HEK293 (cell line): Measurements from ENCODE around the gene MTRFR.

Experiments
- CTCF ChIA-PET: fragments of 350-600 bp; formaldehyde crosslinking; extraction: SDS; loops from one replicate; lab custom pipeline; 2021; ENCODE audit warnings: antibody characterized with exemption; lab: Yijun Ruan, JAX
- POLR2A ChIA-PET: fragments of 300-600 bp; formaldehyde crosslinking; extraction: SDS; loops from one replicate; lab custom pipeline; 2020; ENCODE audit warnings: antibody characterized with exemption, inconsistent platforms; lab: Yijun Ruan, JAX
- H3K27ac ChIP-seq: fragments of 200-500 bp; sonication (Bioruptor generic); 2 replicates; pipeline ENCODE4 v1.5.1; 2014; ENCODE audit warnings: low read depth, low read length, control low read depth, inconsistent platforms; ENCODE audit errors: extremely low read depth
- H3K36me3 ChIP-seq, 2 experiments: fragments of 200-500 bp in 1 of 2; sonication (Bioruptor generic) in 1 of 2; 1 replicate in 1 of 2; 2 replicates in 1 of 2; pipeline ENCODE4 v1.5.1; 2014 to 2017; ENCODE audit warnings: inconsistent platforms in 2 of 2, low read length in 2 of 2; ENCODE audit not compliant: control insufficient read depth in 2 of 2, insufficient read depth in 1 of 2
- H3K4me1 ChIP-seq: fragments of 200-500 bp; sonication (Bioruptor generic); 2 replicates; pipeline ENCODE4 v1.5.1; 2014; ENCODE audit warnings: mild to moderate bottlenecking, low read length, inconsistent platforms; ENCODE audit not compliant: control insufficient read depth, insufficient read depth
- H3K4me3 ChIP-seq: 2 replicates; pipeline ENCODE4 v1.5.1; 2011; ENCODE audit warnings: low read depth, mild to moderate bottlenecking, control low read depth, low read length, moderate library complexity
- H3K9me3 ChIP-seq: fragments of 200-500 bp; sonication (Bioruptor generic); 2 replicates; pipeline ENCODE4 v1.5.1; 2014; ENCODE audit warnings: low read depth, low read length, inconsistent platforms; ENCODE audit not compliant: control insufficient read depth, insufficient read depth
- BCL11A ChIP-seq: fragments of 450-650 bp; formaldehyde crosslinking; IDR thresholded peaks from 2 replicates; pipeline ENCODE4 v1.5.1; 2016; ENCODE audit warnings: low read depth, missing biosample characterization, missing genetic modification characterization
- CTCF ChIP-seq: fragments of 450-650 bp; formaldehyde crosslinking; IDR thresholded peaks from 2 replicates; pipeline ENCODE4 v1.5.1; 2016; ENCODE audit warnings: missing biosample characterization, missing genetic modification characterization
- GFI1B ChIP-seq: fragments of 450-650 bp; formaldehyde crosslinking; IDR thresholded peaks from 2 replicates; pipeline ENCODE4 v1.5.1; 2016; ENCODE audit warnings: missing biosample characterization, missing genetic modification characterization
- GLIS2 ChIP-seq: fragments of 450-650 bp; formaldehyde crosslinking; IDR thresholded peaks from 2 replicates; pipeline ENCODE4 v1.5.1; 2016; ENCODE audit warnings: missing biosample characterization, missing genetic modification characterization
- IKZF3 ChIP-seq: fragments of 450-650 bp; IDR thresholded peaks from 2 replicates; pipeline ENCODE4 v1.5.0; 2018; ENCODE audit warnings: missing biosample characterization, mild to moderate bottlenecking, missing genetic modification characterization, moderate library complexity
- PATZ1 ChIP-seq: fragments of 450-650 bp; formaldehyde crosslinking; IDR thresholded peaks from 2 replicates; pipeline ENCODE4 v1.5.1; 2016; ENCODE audit warnings: missing biosample characterization, missing genetic modification characterization
- PBX3 ChIP-seq: sonication (generic); formaldehyde crosslinking; IDR thresholded peaks from 2 replicates; pipeline ENCODE4 v1.8.1; 2022; ENCODE audit warnings: mild to moderate bottlenecking, moderate library complexity, missing genetic modification reagents
- PRDM6 ChIP-seq: fragments of 450-650 bp; formaldehyde crosslinking; IDR thresholded peaks from 2 replicates; pipeline ENCODE4 v1.5.1; 2017; ENCODE audit warnings: missing biosample characterization, missing genetic modification characterization
- REPIN1 ChIP-seq: fragments of 450-650 bp; formaldehyde crosslinking; IDR thresholded peaks from 2 replicates; pipeline ENCODE4 v1.5.1; 2017; ENCODE audit warnings: missing biosample characterization, missing genetic modification characterization, low read depth
- SCRT2 ChIP-seq: fragments of 450-650 bp; formaldehyde crosslinking; IDR thresholded peaks from 2 replicates; pipeline ENCODE4 v1.5.1; 2016; ENCODE audit warnings: missing biosample characterization, missing genetic modification characterization
- SETDB1 ChIP-seq: IDR thresholded peaks from one replicate; pipeline ENCODE4 v1.6.1; 2017; ENCODE audit warnings: mild to moderate bottlenecking, low read length, moderate library complexity, mixed read lengths; ENCODE audit not compliant: insufficient read length
- ZFP69B ChIP-seq: fragments of 450-650 bp; formaldehyde crosslinking; IDR thresholded peaks from 2 replicates; pipeline ENCODE4 v1.5.1; 2016; ENCODE audit warnings: missing biosample characterization, missing genetic modification characterization
- ZIC2 ChIP-seq: fragments of 450-650 bp; formaldehyde crosslinking; IDR thresholded peaks from 2 replicates; pipeline ENCODE4 v1.5.1; 2016; ENCODE audit warnings: missing biosample characterization, missing genetic modification characterization
- ZNF140 ChIP-seq: fragments of 450-650 bp; formaldehyde crosslinking; IDR thresholded peaks from 2 replicates; pipeline ENCODE4 v1.5.1; 2016; ENCODE audit warnings: missing biosample characterization, missing genetic modification characterization
- ZNF214 ChIP-seq: fragments of 450-650 bp; formaldehyde crosslinking; IDR thresholded peaks from 2 replicates; pipeline ENCODE4 v1.5.1; 2017; ENCODE audit warnings: missing biosample characterization, mild to moderate bottlenecking, missing genetic modification characterization, borderline replicate concordance
- ZNF23 ChIP-seq: fragments of 450-650 bp; formaldehyde crosslinking; IDR thresholded peaks from 2 replicates; pipeline ENCODE4 v1.5.1; 2016; ENCODE audit warnings: missing biosample characterization, missing genetic modification characterization, borderline replicate concordance
- ZNF248 ChIP-seq: fragments of 450-650 bp; formaldehyde crosslinking; IDR thresholded peaks from 2 replicates; pipeline ENCODE4 v1.5.1; 2017; ENCODE audit warnings: missing biosample characterization, missing genetic modification characterization
- ZNF302 ChIP-seq: fragments of 450-650 bp; formaldehyde crosslinking; IDR thresholded peaks from 2 replicates; pipeline ENCODE4 v1.5.1; 2016; ENCODE audit warnings: missing biosample characterization, missing genetic modification characterization, low read depth
- ZNF350 ChIP-seq: fragments of 450-650 bp; formaldehyde crosslinking; IDR thresholded peaks from 2 replicates; pipeline ENCODE4 v1.5.0; 2017; ENCODE audit warnings: missing biosample characterization, mild to moderate bottlenecking, missing genetic modification characterization
- ZNF561 ChIP-seq: fragments of 450-650 bp; IDR thresholded peaks from 2 replicates; pipeline ENCODE4 v1.5.1; 2018; ENCODE audit warnings: missing biosample characterization, missing genetic modification characterization, borderline replicate concordance
- ZNF621 ChIP-seq: fragments of 450-650 bp; formaldehyde crosslinking; IDR thresholded peaks from 2 replicates; pipeline ENCODE4 v1.5.1; 2017; ENCODE audit warnings: missing biosample characterization, missing genetic modification characterization
- ZNF626 ChIP-seq: fragments of 450-650 bp; sonication (Bioruptor Pico); formaldehyde crosslinking; IDR thresholded peaks from 2 replicates; pipeline ENCODE4 v1.5.1; 2018; ENCODE audit warnings: missing biosample characterization, missing genetic modification characterization, inconsistent platforms
- ZNF654 ChIP-seq: fragments of 450-650 bp; formaldehyde crosslinking; IDR thresholded peaks from 2 replicates; pipeline ENCODE4 v1.5.1; 2016; ENCODE audit warnings: low read depth, missing biosample characterization, missing genetic modification characterization
- ZNF677 ChIP-seq: fragments of 450-650 bp; IDR thresholded peaks from 2 replicates; pipeline ENCODE4 v1.5.0; 2018; ENCODE audit warnings: missing biosample characterization, mild to moderate bottlenecking, missing genetic modification characterization, moderate library complexity
- ZNF704 ChIP-seq: fragments of 450-650 bp; formaldehyde crosslinking; IDR thresholded peaks from 2 replicates; pipeline ENCODE4 v1.5.1; 2016; ENCODE audit warnings: missing biosample characterization, missing genetic modification characterization
- ZSCAN23 ChIP-seq: fragments of 450-650 bp; formaldehyde crosslinking; IDR thresholded peaks from 2 replicates; pipeline ENCODE4 v1.5.1; 2016; ENCODE audit warnings: missing biosample characterization, missing genetic modification characterization
- ZXDB ChIP-seq: fragments of 450-650 bp; formaldehyde crosslinking; IDR thresholded peaks from 2 replicates; pipeline ENCODE4 v1.5.1; 2016; ENCODE audit warnings: missing biosample characterization, missing genetic modification characterization

MTRFR gene

GRCh38 chr12:123233505-123234308 lies 471 bp downstream of the MTRFR start (continued):
- TF ChIP-seq GFI1B (tag by site-specific recombination) (no peak), ZNF561 (tag by site-specific recombination) (no peak), ZNF704 (tag by site-specific recombination) (no peak), ZNF350 (tag by site-specific recombination) (no peak), ZNF248 (tag by site-specific recombination) (no peak), PBX3 (CRISPR knock-in tag) (no peak; the same call in 1 of the 2 replicates), ZFP69B (peak; percentile 67), ZNF621 (tag by site-specific recombination) (no peak), GLIS2 (no peak), SCRT2 (tag by site-specific recombination) (peak; percentile 91), PRDM6 (tag by site-specific recombination) (no peak), IKZF3 (tag by site-specific recombination) (0 out of 2 replicates have a peak, but pooled peaks have one; percentile 15), ZNF677 (tag by site-specific recombination) (no peak), ZNF214 (tag by site-specific recombination) (no peak), ZIC2 (tag by site-specific recombination) (no peak), ZNF140 (tag by site-specific recombination) (no peak), SETDB1 (no peak), ZNF302 (no peak), ZXDB (tag by site-specific recombination) (no peak), CTCF (tag by site-specific recombination) (no peak), ZSCAN23 (no peak)

GRCh38 chr12:123237646-123238329 lies 4.6 kb downstream of the MTRFR start:
- no peak overlapping the region for H3K4me3 ChIP-seq
- H3K9me3 ChIP-seq: no peaks in the 10 kb centered on the region
- peaks cover 28 to 39% of the 10 kb centered on the region in 2 experiments; a peak in 2 of 3 replicates for H3K36me3 ChIP-seq
- H3K27ac ChIP-seq: no peak overlapping the region
- peaks cover 7% of the 10 kb centered on the region; the same call in 1 of the 2 replicates for H3K4me1 ChIP-seq
- CTCF ChIA-PET: interaction anchor here (0.5 to 3.0 kb wide), 40 partner anchors 9 to 725 kb away, joined by 3 to 18 read pairs (median 4); partner anchors contain the start of gene PITPNM2
- POLR2A ChIA-PET: interaction anchor here (1.2 to 1.4 kb wide), 2 partner anchors 195 to 272 kb away, joined by 3 to 4 read pairs; partner anchors contain the start of gene ABCB9
- TF ChIP-seq REPIN1 (peak; percentile 81; the same call in 1 of the 2 replicates), PATZ1 (tag by site-specific recombination) (no peak), ZNF626 (tag by site-specific recombination) (no peak), GFI1B (tag by site-specific recombination) (no peak), ZNF23 (tag by site-specific recombination) (no peak), ZNF654 (tag by site-specific recombination) (peak; percentile 81), BCL11A (tag by site-specific recombination) (no peak)
